Right lobe of liver (tissue), 4 donors: ENCODE results near the gene SH3GL3.

ENCODE experiments used
- POLR2A ChIP-seq: fragments of 450-650 bp; IDR thresholded peaks from one replicate; pipeline ENCODE4 v1.6.1; 2017; ENCODE audit warnings: antibody characterized with exemption, mild to moderate bottlenecking
- TF ChIP-seq, protein P1 (sequence below), 4 donors: fragments of 200-600 bp in 3 of 4; fragments of 450-650 bp in 1 of 4; IDR thresholded peaks; one replicate each; pipeline versions ENCODE4 v1.5.1 to v1.8.0; 2016 to 2022; ENCODE audit warnings: antibody characterized with exemption in 4 of 4, mild to moderate bottlenecking in 2 of 4
- donor health status: DM: no; HTN: no; CAD: no.
- donor health status: DM: no; HTN: no; CAD: no.
- donor health status: DM: no; HTN: yes; CAD: no.

DNA sequence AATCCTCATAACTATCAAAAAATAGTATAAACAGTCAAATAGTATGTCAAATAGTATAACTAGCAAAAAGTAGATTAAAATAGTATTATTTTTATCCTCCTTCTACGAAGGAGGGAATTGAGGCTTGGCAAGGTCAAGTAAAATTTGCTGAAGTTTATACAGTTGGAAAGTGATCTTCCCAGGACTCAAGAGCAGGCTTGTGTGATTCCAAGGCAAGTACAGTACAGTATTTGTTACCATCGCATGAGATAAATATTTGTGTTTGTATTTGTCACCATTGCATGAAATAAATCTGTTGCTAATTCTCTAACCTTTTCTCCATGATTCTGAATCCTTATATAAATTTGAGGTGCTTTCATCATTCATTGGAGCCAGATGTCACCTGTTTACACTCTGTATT lies 28.9 kb downstream of the SH3GL3 start:
- no peak for TF ChIP-seq POLR2A
- TF ChIP-seq, protein P1, sequence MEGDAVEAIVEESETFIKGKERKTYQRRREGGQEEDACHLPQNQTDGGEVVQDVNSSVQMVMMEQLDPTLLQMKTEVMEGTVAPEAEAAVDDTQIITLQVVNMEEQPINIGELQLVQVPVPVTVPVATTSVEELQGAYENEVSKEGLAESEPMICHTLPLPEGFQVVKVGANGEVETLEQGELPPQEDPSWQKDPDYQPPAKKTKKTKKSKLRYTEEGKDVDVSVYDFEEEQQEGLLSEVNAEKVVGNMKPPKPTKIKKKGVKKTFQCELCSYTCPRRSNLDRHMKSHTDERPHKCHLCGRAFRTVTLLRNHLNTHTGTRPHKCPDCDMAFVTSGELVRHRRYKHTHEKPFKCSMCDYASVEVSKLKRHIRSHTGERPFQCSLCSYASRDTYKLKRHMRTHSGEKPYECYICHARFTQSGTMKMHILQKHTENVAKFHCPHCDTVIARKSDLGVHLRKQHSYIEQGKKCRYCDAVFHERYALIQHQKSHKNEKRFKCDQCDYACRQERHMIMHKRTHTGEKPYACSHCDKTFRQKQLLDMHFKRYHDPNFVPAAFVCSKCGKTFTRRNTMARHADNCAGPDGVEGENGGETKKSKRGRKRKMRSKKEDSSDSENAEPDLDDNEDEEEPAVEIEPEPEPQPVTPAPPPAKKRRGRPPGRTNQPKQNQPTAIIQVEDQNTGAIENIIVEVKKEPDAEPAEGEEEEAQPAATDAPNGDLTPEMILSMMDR (IDR thresholded peaks at IDR 0.05): no peak
